RWPE2 (cell line): ENCODE data around the gene CLIP1.

Experiments
- ATAC-seq: fragments of 200-7000 bp; cut with Tn5 transposase; 3 replicates; pipeline ENCODE4 v1.9.1; 2021; ENCODE audit warnings: low read depth
- DNase-seq: peaks from one replicate; pipeline ENCODE4 v3.0.0-alpha.2; 2020; ENCODE audit warnings: low spot score
- H3K27ac ChIP-seq: fragments of 450-650 bp; 2 replicates; pipeline ENCODE4 v1.5.1; 2017; ENCODE audit warnings: mild to moderate bottlenecking; ENCODE audit not compliant: poor library complexity, severe bottlenecking
- H3K27me3 ChIP-seq: fragments of 250-450 bp; sonication (Bioruptor Pico); 2 replicates; pipeline ENCODE4 v1.5.1; 2021; ENCODE audit warnings: mild to moderate bottlenecking, moderate library complexity; ENCODE audit not compliant: insufficient read depth, poor library complexity, severe bottlenecking
- H3K36me3 ChIP-seq: fragments of 250-450 bp; sonication (Bioruptor Pico); 2 replicates; pipeline ENCODE4 v1.5.1; 2020; ENCODE audit warnings: low read depth, mild to moderate bottlenecking, moderate library complexity
- H3K4me1 ChIP-seq: fragments of 250-450 bp; sonication (Bioruptor Pico); 2 replicates; pipeline ENCODE4 v1.5.1; 2021; ENCODE audit warnings: mild to moderate bottlenecking, moderate library complexity; ENCODE audit not compliant: insufficient read depth, poor library complexity, severe bottlenecking
- H3K4me3 ChIP-seq: fragments of 250-450 bp; sonication (Bioruptor Pico); 2 replicates; pipeline ENCODE4 v1.5.1; 2021; ENCODE audit warnings: mild to moderate bottlenecking, moderate library complexity; ENCODE audit not compliant: severe bottlenecking
- H3K9me3 ChIP-seq: fragments of 250-450 bp; sonication (Bioruptor Pico); 2 replicates; pipeline ENCODE4 v1.5.1; 2021; ENCODE audit warnings: mild to moderate bottlenecking, moderate library complexity; ENCODE audit not compliant: severe bottlenecking
- TF ChIP-seq, protein P1 (sequence below): fragments of 450-650 bp; IDR thresholded peaks from one replicate; pipeline ENCODE4 v1.5.1; 2017; ENCODE audit warnings: mild to moderate bottlenecking, moderate library complexity; ENCODE audit not compliant: poor library complexity, severe bottlenecking

The CLIP1 gene

DNA sequence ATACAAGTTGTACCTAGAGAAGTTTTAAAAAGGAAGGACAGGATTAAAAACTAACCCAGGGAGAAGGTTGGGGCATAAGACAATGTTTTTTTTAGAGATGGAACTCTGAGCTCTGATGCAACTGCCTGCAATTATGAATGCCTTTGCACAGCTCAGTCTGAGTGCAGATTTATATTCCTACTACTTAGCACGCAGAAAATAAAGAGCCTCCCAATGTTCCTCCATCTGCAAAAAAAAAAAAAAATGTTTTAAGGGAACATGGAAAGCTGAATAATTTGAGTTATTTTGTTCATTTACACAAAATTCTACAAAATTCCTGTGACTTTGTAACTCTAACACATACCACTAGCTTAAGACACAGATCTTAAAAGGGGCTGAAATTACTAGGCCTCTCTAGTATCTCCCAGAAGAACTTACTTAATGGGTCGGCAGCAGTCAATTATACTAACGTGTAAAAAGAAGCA lies 15.7 kb downstream of the CLIP1 start:
- no peak for DNase-seq
- no peaks in the 10 kb centered on the region for H3K9me3 ChIP-seq
- ATAC-seq: peak; percentile 70
- H3K4me3 ChIP-seq: no peak overlapping the region
- H3K4me1 ChIP-seq: peaks cover 26% of the 10 kb centered on the region
- no peaks in the 10 kb centered on the region for H3K27me3 ChIP-seq
- TF ChIP-seq, protein P1, sequence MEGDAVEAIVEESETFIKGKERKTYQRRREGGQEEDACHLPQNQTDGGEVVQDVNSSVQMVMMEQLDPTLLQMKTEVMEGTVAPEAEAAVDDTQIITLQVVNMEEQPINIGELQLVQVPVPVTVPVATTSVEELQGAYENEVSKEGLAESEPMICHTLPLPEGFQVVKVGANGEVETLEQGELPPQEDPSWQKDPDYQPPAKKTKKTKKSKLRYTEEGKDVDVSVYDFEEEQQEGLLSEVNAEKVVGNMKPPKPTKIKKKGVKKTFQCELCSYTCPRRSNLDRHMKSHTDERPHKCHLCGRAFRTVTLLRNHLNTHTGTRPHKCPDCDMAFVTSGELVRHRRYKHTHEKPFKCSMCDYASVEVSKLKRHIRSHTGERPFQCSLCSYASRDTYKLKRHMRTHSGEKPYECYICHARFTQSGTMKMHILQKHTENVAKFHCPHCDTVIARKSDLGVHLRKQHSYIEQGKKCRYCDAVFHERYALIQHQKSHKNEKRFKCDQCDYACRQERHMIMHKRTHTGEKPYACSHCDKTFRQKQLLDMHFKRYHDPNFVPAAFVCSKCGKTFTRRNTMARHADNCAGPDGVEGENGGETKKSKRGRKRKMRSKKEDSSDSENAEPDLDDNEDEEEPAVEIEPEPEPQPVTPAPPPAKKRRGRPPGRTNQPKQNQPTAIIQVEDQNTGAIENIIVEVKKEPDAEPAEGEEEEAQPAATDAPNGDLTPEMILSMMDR: no peak
- peaks cover 21% of the 10 kb centered on the region for H3K36me3 ChIP-seq
- peak overlapping the region; percentile 14 for H3K27ac ChIP-seq

DNA sequence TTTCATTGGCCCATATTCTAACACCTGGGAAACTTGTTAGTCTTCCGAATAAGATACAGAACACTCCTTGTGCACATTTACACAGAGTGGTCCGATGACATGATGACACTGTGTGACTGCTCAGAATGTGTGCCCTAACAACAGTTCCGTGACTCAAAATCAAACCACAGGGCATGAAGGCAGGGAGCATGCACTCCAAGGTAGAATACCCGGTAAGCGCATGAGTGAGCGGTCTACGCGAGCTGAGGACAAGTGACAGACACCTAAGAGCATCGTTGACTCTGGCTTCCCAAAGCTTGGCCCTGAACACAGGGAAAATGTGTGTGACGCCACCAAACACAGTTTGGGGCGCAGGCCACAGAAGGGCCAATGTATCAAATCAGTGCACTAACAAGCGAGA lies 18.6 kb downstream of the CLIP1 start:
- H3K27me3 ChIP-seq: no peaks in the 10 kb centered on the region
- no peak overlapping the region for H3K27ac ChIP-seq
- H3K9me3 ChIP-seq: no peaks in the 10 kb centered on the region
- H3K36me3 ChIP-seq: peaks cover 16% of the 10 kb centered on the region
- DNase-seq (no peak), ATAC-seq (no peak)
- peaks cover 51% of the 10 kb centered on the region for H3K4me1 ChIP-seq
- TF ChIP-seq, protein P1: no peak
- no peak overlapping the region for H3K4me3 ChIP-seq

DNA sequence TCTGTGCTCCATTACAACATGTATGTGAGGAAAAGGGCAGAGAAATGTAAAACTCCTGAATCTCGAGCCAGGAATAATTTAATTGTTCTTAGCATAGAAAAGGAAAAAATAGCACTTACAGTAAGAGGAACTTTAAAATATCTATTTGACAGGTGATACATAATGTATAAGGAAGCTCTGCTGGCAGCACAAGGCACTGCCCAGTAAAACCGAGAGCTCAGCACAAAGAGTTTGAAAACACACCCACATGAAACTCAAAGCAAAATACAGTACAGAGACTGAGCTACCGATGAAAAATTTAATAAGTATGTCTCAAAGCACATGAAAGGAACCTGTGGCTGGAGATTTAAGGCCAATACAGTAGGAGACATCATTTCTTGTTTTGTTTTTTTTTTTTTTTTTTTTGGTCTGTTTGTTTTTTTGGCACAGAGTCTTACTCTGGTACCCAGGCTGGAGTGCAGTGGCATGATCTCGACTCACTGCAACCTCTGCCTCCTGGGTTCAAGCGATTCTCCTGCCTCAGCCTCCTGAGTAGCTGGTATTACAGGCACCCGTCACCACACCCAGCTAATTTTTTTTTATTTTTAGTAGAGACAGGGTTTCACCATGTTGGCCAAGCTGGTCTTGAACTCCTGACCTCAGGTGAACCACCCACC lies 19.2 kb downstream of the CLIP1 start:
- Histone ChIP-seq H3K27me3 (no peaks in the 10 kb centered on the region), H3K9me3 (no peaks in the 10 kb centered on the region), H3K27ac (peak overlapping the region; percentile 98), H3K36me3 (peaks cover 16% of the 10 kb centered on the region), H3K4me3 (no peak overlapping the region), H3K4me1 (peaks cover 51% of the 10 kb centered on the region)
- TF ChIP-seq, protein P1: no peak
- DNase-seq (no peak), ATAC-seq (no peak)

DNA sequence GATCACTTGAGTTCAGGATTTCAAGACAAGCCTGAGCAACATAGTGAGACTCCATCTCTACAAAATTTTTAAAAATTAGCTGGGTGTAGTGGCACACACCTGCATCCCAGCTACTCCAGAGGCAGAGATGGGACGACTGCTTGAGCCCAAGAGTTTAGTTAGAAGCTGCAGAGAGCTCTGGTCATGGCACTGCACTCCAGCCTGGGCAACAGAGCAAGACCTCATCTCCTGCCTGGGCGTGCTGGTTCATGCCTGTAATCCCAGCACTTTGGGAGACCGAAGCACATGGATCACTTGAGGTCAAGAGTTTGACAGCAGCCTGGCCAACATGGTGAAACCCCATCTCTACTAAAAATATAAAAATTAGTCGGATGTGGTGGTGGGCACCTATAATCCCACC lies 20.2 kb downstream of the CLIP1 start:
- TF ChIP-seq, protein P1: no peak
- H3K36me3 ChIP-seq: peaks cover 16% of the 10 kb centered on the region
- no peak overlapping the region for H3K4me3 ChIP-seq
- DNase-seq (no peak), ATAC-seq (no peak)
- H3K9me3 ChIP-seq: no peaks in the 10 kb centered on the region
- H3K27ac ChIP-seq: peak overlapping the region; percentile 98
- no peaks in the 10 kb centered on the region for H3K27me3 ChIP-seq
- H3K4me1 ChIP-seq: peaks cover 50% of the 10 kb centered on the region
